Middle frontal gyrus (tissue), 1 donor: Measurements from ENCODE around the gene HOXA4.

Experiments
- DNase-seq: peaks from one replicate; pipeline ENCODE4 v3.0.0-alpha.2; 2015; ENCODE audit warnings: low spot score; ENCODE audit errors: extremely low spot score

Gene HOXA4

GRCh38 chr7:27147199-27148030 is 16.9 kb upstream of the HOXA4 start, which contains the start of gene HOXA6:
Gene HOXA6 (minus strand): TSS chr7:27147774. CDS start chr7:27147749, 25 bp downstream.
- no peak for DNase-seq

DNA sequence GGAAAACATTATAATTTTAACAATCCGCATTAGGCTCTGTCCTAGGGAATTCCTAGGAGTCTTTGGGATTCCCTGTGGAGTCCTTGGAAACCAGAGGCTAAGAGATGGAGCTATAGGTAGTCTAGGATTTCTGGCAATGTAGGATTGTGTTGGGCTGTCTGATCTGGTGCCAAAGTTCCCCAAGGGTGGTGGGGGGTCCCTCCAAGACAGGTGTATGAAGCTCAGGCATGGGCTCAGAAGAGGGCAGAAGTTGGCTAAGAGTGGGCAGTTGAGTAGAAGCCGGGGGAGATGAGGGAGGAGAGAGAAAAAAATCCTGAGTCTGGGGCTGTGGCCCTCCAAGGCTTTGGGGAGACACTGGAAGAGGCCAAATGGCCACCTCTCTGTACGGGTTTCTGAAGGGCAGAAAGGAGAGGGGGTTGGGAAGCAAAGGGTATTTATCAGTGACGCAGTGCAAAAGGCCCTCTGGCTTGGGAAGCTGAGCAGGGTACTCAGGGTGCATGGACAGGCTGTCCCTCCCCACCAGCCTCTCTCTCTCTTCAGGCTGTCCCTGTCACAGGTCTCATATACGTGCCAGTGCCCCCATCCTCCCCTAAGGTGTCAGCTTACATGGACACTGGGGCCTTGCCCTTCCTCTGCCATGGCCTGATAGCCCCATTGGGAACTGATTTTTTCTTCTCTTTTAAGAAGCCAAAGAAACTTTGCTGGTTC is 16.1 kb upstream of the HOXA4 start:
- DNase-seq, result no peak

GRCh38 chr7:27145914-27146412 is 15.4 kb upstream of the HOXA4 start:
- DNase-seq, result no peak

- DNase-seq, result no peak
Measured at GRCh38 chr7:27145165-27145913, 14.8 kb upstream of the HOXA4 start.

GRCh38 chr7:27144781-27145164 is 14.2 kb upstream of the HOXA4 start:
- no peak for DNase-seq

- DNase-seq, result no peak
Measured at GRCh38 chr7:27143950-27144780, 13.6 kb upstream of the HOXA4 start.

- no peak for DNase-seq
Measured at GRCh38 chr7:27143023-27143949, 12.7 kb upstream of the HOXA4 start, which contains the start of gene HOXA5. Gene HOXA5 (minus strand): TSS chr7:27143681. CDS start chr7:27143607, 74 bp downstream.

DNA sequence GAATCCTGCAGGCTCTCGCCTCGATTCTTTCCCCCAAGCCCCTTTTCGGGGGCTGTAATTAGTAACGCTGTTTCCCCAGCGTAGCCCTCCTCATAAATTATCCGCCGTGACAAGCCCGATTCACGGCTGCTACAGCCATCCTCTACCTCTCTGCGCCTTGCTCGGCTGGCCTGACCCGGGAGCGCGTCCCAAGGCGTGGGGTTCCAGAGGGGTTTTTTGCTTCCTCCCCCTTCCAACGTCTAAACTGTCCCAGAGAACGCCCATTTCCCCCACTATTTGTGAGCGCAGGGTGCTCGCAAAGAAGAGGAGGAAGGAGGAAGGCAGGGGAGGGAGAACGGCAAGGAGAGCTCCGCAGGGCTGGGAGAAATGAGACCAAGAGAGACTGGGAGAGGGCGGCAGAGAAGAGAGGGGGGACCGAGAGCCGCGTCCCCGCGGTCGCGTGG is 12.0 kb upstream of the HOXA4 start:
- DNase-seq, result no peak

- no peak for DNase-seq
Measured at GRCh38 chr7:27141923-27142579, 11.5 kb upstream of the HOXA4 start.

DNA sequence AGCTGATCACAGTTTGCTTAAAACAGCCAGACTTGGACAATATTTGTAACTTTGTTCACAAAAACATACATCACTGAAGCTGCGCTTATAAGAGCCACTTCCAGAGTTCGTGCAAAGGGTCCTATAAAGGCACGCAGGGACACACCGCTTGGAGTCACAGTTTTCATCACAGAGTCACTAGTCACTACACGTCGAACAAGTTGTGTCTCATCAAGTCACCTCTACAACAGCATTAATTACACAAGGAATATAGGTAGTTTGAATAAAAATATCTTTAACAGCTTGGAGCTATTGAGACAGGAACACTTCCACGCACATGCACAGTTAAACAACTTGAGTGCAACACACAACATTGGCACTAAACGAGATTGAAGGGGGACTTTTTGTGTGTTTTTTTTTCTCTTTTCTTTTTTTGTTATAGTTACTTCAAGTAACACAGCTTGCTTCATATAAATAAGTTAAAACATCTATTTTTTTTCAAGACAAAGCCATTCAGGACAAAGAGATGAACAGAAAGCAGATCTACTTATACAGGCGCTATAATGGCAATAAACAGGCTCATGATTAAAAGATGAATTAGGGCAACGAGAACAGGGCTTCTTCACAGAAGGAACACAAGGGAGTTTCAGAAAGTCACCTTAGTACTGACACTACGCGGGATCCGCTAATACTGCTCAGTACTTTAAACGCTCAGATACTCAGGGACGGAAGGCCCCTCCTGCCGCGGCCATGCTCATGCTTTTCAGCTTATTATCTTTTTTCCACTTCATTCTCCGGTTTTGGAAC is 10.8 kb upstream of the HOXA4 start:
- no peak for DNase-seq

- no peak for DNase-seq
Measured at GRCh38 chr7:27140126-27140857, 9.7 kb upstream of the HOXA4 start.

DNA sequence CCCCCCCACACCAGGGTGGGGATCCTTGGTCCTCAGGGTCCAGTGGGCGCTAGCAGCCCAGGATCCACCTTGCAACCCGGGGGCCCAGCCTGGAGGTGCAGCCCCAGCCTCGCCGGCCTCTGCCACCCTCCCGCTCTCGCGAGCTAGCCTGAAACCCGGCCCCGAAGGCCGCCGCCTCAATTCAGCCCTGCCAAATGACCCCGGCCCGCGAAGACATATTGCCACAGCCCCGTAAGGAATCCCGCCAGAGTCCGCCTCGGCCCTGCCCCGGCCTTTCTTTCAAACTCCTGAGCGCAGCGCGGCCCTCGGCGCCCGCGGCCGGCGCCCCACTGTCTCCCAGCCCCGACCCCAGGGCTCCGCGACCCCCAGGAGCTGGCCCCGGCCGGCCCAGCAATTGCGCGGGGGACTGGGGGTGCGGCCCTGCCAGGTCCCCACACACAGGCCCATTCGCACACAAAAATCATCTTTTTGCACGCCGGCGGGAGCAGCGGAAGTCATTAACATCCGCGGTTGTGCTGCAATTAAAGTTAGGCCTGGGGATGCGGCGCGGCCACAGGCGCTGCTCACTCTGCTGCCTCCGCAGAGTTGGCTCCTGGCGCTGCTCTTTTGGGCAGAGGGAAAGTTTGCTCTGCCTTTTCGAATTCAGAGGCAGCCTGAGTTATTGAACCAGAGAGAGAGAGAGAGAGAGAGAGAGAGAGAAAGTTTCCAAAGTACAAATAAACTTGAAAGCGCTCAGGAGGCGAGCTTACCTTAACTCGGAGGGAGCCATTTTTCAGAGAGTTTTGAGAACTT is 9.0 kb upstream of the HOXA4 start:
- no peak for DNase-seq

- no peak for DNase-seq
Measured at GRCh38 chr7:27138985-27139333, 8.4 kb upstream of the HOXA4 start.

GRCh38 chr7:27138472-27138871 is 7.9 kb upstream of the HOXA4 start:
- DNase-seq, result no peak

DNA sequence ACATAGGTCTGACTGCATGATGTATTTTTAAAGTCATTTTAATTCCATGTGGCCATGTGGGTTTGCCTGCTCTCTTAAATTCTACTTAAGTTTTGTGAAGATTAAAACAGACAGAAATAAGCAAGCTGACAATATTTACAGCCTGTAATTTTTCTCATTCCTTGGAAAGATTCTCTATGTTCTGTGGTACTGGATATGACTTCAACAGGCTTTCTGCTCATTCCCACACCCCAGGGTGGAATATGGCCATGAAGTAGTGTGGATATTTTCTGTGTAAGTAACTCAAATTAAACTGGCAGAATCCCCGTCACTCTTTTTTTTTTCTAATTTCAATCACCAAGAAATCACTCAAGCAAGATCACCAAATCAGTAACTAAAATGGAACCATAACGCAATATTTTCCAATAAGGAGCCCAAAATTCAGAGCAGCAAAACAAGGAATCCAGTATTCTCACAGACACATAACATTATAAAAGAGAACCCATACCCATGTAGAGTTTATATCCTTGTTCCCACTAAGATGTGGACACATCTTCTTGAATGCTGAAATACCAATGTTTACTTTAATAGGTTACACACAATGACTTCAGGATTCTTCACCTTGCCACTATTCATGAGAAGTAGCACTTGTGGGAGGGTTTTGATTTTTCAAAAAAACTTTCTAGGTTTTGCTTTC is 7.2 kb upstream of the HOXA4 start:
- no peak for DNase-seq

GRCh38 chr7:27134392-27134791 is 3.8 kb upstream of the HOXA4 start:
- DNase-seq, result no peak
